ENCODE results near the gene TVP23A. TPM values are rescaled to one million over a fixed set of nuclear protein-coding genes. Genes with fewer than 3 reads are reported as not detected.

TVP23A gene
- total RNA-seq, 1 donor from 2014 or later: 0.22 TPM

DNA sequence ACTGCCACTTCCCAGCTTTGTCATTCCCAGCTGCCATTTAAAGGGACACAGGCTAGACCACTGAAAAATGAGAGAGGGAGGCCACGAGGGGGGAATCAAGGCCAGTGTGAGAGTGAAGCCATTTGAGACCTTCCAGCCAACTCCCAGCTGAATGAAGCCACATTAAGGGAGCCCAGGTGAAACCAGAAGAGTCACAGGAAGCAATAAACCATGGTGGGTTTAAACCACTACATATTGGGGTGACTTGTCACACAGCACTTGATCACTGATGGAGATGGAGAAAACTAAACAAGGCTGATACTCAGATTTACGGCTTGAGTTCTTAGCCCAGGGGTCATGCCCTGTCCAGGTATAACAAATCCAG is 77.8 kb downstream of the TVP23A start:
- intact Hi-C loops (cut with micrococcal nuclease): loop anchor here (10.0 kb wide), 1 partner anchor 174 kb away; no protein-coding TSS in a partner anchor
- H3K36me3 ChIP-seq: no peaks in the 10 kb centered on the region
- TF ChIP-seq, protein P1, sequence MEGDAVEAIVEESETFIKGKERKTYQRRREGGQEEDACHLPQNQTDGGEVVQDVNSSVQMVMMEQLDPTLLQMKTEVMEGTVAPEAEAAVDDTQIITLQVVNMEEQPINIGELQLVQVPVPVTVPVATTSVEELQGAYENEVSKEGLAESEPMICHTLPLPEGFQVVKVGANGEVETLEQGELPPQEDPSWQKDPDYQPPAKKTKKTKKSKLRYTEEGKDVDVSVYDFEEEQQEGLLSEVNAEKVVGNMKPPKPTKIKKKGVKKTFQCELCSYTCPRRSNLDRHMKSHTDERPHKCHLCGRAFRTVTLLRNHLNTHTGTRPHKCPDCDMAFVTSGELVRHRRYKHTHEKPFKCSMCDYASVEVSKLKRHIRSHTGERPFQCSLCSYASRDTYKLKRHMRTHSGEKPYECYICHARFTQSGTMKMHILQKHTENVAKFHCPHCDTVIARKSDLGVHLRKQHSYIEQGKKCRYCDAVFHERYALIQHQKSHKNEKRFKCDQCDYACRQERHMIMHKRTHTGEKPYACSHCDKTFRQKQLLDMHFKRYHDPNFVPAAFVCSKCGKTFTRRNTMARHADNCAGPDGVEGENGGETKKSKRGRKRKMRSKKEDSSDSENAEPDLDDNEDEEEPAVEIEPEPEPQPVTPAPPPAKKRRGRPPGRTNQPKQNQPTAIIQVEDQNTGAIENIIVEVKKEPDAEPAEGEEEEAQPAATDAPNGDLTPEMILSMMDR (IDR thresholded peaks at IDR 0.05; ENCODE audit: borderline replicate concordance): no peak
- DNase-seq: no peak
- no peaks in the 10 kb centered on the region for H3K9me3 ChIP-seq (replicated peaks)
- H3K4me3 ChIP-seq: no peak overlapping the region
- H3K27ac ChIP-seq (replicated peaks): no peak overlapping the region
- no peaks in the 10 kb centered on the region for H3K27me3 ChIP-seq (ENCODE audit: low read depth)
- peaks cover 53% of the 10 kb centered on the region for H3K4me1 ChIP-seq

DNA sequence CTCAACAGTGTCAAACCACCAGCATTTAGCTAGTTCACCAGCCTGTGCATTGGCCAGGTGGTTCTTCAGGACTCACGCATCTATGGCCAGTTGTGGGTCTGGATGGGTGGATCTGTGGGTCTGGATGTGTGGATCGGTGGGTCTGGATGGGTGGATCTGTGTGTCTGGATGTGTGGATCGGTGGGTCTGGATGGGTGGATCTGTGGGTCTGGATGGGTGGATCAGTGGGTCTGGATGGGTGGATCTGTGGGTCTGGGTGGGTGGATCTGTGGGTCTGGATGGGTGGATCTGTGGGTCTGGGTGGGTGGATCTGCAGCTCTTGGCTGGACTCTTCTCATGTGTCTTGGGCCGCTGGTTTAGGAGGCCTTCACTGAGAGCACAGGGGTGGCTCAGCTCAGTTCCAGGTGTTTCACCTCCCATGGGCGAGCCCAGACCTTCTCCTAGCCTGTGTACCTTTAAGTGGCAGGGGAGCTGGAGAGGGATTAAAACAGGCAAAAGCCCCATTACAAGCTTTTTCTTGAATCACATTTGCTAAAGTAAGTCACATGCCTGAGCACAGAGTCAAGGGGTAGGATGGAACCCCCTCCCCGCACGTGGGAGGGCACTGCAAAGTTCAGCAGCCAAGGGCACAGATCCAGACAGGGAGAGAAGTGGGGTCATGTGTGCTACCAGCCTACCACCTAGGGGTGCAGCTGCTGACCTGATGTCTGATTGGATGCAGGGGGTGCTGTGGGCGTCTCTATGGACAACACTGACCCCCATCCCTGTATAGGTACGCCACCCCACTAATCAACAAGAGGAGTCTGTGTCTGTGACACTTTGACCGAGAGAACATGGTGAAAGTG is 78.4 kb downstream of the TVP23A start:
- H3K36me3 ChIP-seq: no peaks in the 10 kb centered on the region
- no peaks in the 10 kb centered on the region for H3K9me3 ChIP-seq (replicated peaks)
- peaks cover 47% of the 10 kb centered on the region for H3K4me1 ChIP-seq
- intact Hi-C loops (cut with micrococcal nuclease): loop anchor here (5.0 to 10.0 kb wide), 2 partner anchors 175 to 228 kb away; no protein-coding TSS in a partner anchor
- no peak overlapping the region for H3K4me3 ChIP-seq
- no peak for DNase-seq
- TF ChIP-seq, protein P1 (IDR thresholded peaks at IDR 0.05; ENCODE audit: borderline replicate concordance): no peak
- H3K27me3 ChIP-seq (ENCODE audit: low read depth): no peaks in the 10 kb centered on the region
- H3K27ac ChIP-seq (replicated peaks): no peak overlapping the region

DNA sequence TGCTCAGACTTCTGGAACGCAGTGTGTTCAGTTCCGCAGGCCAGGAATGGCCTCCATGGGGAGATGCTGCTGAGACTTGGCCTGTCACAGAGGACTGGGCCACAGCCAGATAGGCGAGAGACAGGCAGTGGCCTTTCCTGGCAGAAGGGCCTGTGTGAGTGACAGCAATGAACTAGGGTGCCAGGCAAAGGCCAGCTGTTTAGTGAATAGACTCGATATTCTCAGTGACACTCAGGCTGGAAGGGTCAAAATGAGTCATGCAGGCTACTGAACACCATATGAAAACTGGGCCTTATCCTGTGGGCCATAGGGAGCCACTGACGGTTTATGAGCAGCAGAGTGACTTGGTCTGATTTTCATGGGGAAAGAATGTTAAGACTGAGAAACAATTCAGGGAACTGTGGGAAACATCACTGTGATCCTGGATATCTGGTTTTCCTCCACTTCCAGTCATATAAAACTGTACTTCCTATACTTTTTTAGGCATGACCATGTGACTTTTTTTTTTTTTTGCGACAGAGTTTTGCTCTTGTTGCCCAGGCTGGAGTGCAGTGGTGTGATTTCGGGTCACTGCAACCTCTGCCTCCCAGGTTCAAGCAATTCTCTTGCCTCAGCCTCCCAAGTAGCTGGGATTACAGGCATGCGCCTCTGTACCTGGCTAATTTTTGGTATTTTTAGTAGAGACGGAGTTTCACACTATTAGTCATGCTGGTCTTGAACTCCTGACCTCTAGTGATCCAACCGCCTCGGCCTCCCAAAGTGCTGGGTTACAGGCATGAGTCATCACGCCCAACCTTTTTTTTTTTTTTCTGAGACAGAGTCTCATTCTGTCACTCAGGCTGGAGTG is 80.1 kb downstream of the TVP23A start:
- Histone ChIP-seq H3K27me3 (ENCODE audit: low read depth) (no peaks in the 10 kb centered on the region), H3K36me3 (no peaks in the 10 kb centered on the region), H3K4me3 (no peak overlapping the region), H3K27ac (replicated peaks) (peak overlapping the region; percentile 87), H3K4me1 (peaks cover 37% of the 10 kb centered on the region), H3K9me3 (replicated peaks) (peaks cover 3% of the 10 kb centered on the region)
- TF ChIP-seq, protein P1 (IDR thresholded peaks at IDR 0.05; ENCODE audit: borderline replicate concordance): no peak
- peak; percentile 87 for DNase-seq
- intact Hi-C loops (cut with micrococcal nuclease): loop anchor here (5.0 kb wide), 1 partner anchor 226 kb away; no protein-coding TSS in a partner anchor

DNA sequence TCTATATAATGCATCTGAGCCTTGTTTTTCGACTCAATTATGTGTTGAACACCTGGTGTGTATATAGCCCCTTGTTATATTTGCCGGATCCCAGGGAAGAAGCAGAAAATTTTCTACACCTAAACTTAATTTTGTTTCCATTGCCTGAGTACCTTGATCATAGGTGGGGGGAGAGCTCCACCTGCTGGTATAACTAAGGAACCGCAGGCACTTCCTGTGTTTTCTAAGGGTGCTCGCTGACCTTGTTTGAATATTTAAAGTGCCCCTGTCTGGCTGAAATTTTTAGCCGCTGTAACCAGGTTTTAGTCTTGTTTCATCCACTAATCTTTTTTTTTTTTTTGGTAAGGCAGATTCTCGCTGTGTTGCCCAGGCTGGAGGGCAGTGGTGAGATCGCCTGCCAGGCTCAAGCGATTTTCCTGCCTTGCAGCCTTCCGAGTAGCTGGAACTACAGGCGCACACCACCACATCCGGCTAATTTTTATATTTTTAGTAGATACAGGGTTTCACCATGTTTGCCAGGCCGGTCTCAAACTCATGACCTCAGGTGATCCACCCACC is 81.4 kb downstream of the TVP23A start:
- peaks cover 24% of the 10 kb centered on the region for H3K4me1 ChIP-seq
- no peak for DNase-seq
- intact Hi-C loops (cut with micrococcal nuclease): loop anchor here (5.0 kb wide), 1 partner anchor 225 kb away; no protein-coding TSS in a partner anchor
- peak overlapping the region; percentile 87 for H3K27ac ChIP-seq (replicated peaks)
- no peaks in the 10 kb centered on the region for H3K27me3 ChIP-seq (ENCODE audit: low read depth)
- TF ChIP-seq, protein P1 (IDR thresholded peaks at IDR 0.05; ENCODE audit: borderline replicate concordance): peak; percentile 93
- H3K9me3 ChIP-seq (replicated peaks): peaks cover 7% of the 10 kb centered on the region
- H3K36me3 ChIP-seq: no peaks in the 10 kb centered on the region
- peak overlapping the region; percentile 40 for H3K4me3 ChIP-seq

DNA sequence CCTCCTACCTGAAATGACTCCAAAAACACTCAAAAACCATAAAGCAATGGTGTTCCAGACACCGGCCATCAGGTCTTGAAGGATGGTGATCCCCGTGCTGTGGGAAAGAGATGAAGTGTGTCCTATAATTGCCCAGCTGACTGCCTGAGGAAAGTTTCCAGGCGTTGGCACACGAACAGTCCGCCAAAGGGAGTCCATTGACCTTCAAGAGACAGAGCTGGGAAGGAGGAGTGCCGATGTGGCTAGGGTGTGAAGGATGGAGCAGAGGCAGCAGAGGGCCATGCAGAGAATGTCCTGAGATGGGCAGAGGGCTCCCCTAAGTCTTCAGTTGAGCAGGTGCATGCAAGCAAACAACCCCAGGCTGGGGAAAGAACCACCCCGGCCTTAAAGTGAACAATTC is 86.8 kb downstream of the TVP23A start:
- intact Hi-C loops (cut with micrococcal nuclease): no loop called here
- Histone ChIP-seq H3K4me3 (no peak overlapping the region), H3K9me3 (replicated peaks) (peaks cover 7% of the 10 kb centered on the region), H3K27me3 (ENCODE audit: low read depth) (no peaks in the 10 kb centered on the region), H3K36me3 (no peaks in the 10 kb centered on the region), H3K4me1 (peaks cover 4% of the 10 kb centered on the region), H3K27ac (replicated peaks) (no peak overlapping the region)
- TF ChIP-seq, protein P1 (IDR thresholded peaks at IDR 0.05; ENCODE audit: borderline replicate concordance): no peak
- no peak for DNase-seq
